K562 (cell line): ENCODE measurements around the gene PRDM10. TPM values are rescaled to one million over a fixed set of nuclear protein-coding genes. Genes with fewer than 3 reads are reported as not detected.

ENCODE experiments used
- ATAC-seq: fragments of 200-7000 bp; cut with Tn5 transposase; 3 replicates; pipeline ENCODE4 v1.9.1; 2020; ENCODE audit warnings: moderate library complexity
- BruUV-seq: library from RNA; stranded (reverse); fragments of 400-500 nt; replicated peaks from 2 replicates; lab custom pipeline; 2021; lab: Mats Ljungman, UMichigan
- CTCF ChIA-PET: fragments of 300-600 bp; formaldehyde crosslinking; extraction: SDS; loops from one replicate; lab custom pipeline; 2021; ENCODE audit warnings: low intra/inter-chr PET ratio; lab: Yijun Ruan, JAX
- POLR2A ChIA-PET: fragments of 300-600, 350-650 bp; sonication (Branson Sonifier 250); formaldehyde crosslinking; extraction: SDS; loops from one replicate; lab custom pipeline; 2021; ENCODE audit warnings: antibody characterized with exemption, inconsistent platforms; lab: Yijun Ruan, JAX
- DNase-seq, 4 experiments: peaks; one replicate each; pipeline versions ENCODE4 v3.0.0 to v3.0.0-alpha.2; 2011 to 2018; ENCODE audit warnings: low spot score in 3 of 4, mixed read lengths in 3 of 4; ENCODE audit errors: extremely low read depth in 1 of 4
- FAIRE-seq: peaks from 2 replicates; lab custom pipeline; 2011; peaks lifted over from hg19 to GRCh38; lab: Jason Lieb, UNC
- H2AFZ ChIP-seq: 2 replicates; pipeline ENCODE4 v1.6.0; 2011; ENCODE audit warnings: low read depth, low read length, control low read depth, inconsistent platforms
- H3K27ac ChIP-seq: fragments of 200-600 bp; 3 replicates; pipeline ENCODE4 v1.8.0; 2011; ENCODE audit warnings: low read depth, mild to moderate bottlenecking, control low read depth, inconsistent platforms, low read length, moderate library complexity, mixed read lengths; ENCODE audit errors: extremely low read depth
- H3K27me3 ChIP-seq, 2 experiments: fragments of 300-600 bp in 1 of 2; 2 replicates in 1 of 2; 3 replicates in 1 of 2; pipeline versions ENCODE4 v1.6.0 to v1.8.0; 2011; ENCODE audit warnings: inconsistent platforms in 2 of 2, low read length in 2 of 2, mild to moderate bottlenecking in 1 of 2, mixed read lengths in 1 of 2, moderate library complexity in 1 of 2; ENCODE audit not compliant: control insufficient read depth in 2 of 2, insufficient read depth in 2 of 2
- H3K36me3 ChIP-seq: fragments of 300-600 bp; 3 replicates; pipeline ENCODE4 v1.8.0; 2011; ENCODE audit warnings: mild to moderate bottlenecking, low read length, inconsistent platforms; ENCODE audit not compliant: control insufficient read depth, insufficient read depth
- H3K4me1 ChIP-seq, 2 experiments: fragments of 200-600 bp in 1 of 2; replicated peaks in 1 of 2; 2 replicates in 1 of 2; 3 replicates in 1 of 2; pipeline versions ENCODE4 v1.5.1 to v1.8.0; 2011; ENCODE audit warnings: inconsistent platforms in 2 of 2, low read length in 2 of 2, mild to moderate bottlenecking in 1 of 2, mixed read lengths in 1 of 2, moderate library complexity in 1 of 2; ENCODE audit not compliant: control insufficient read depth in 2 of 2, insufficient read depth in 2 of 2
- H3K4me2 ChIP-seq: 2 replicates; pipeline ENCODE4 v1.6.1; 2011; ENCODE audit warnings: low read length, control low read depth, inconsistent platforms, mixed read lengths; ENCODE audit not compliant: insufficient read depth
- H3K4me3 ChIP-seq: fragments of 200-600 bp; sonication (generic), shearing (Covaris generic); 2 replicates; pipeline ENCODE4 v1.5.1; 2016; ENCODE audit warnings: control low read depth, inconsistent platforms
- H3K79me2 ChIP-seq: fragments of 200-600 bp; 3 replicates; pipeline ENCODE4 v1.8.0; 2011; ENCODE audit warnings: low read length, inconsistent platforms; ENCODE audit not compliant: control insufficient read depth, insufficient read depth
- H3K9ac ChIP-seq, 2 experiments: 2 replicates each; pipeline versions ENCODE4 v1.6.0 to v1.6.1; 2011; ENCODE audit warnings: low read depth in 2 of 2, low read length in 2 of 2, control low read depth in 1 of 2, inconsistent platforms in 1 of 2, mild to moderate bottlenecking in 1 of 2, mixed read lengths in 1 of 2; ENCODE audit not compliant: insufficient read depth in 1 of 2
- H3K9me1 ChIP-seq: one replicate; pipeline ENCODE4 v1.6.0; 2011; ENCODE audit warnings: inconsistent platforms, mild to moderate bottlenecking, low read length, moderate library complexity; ENCODE audit not compliant: control insufficient read depth, insufficient read depth
- H3K9me3 ChIP-seq: replicated peaks from 2 replicates; pipeline ENCODE4 v1.5.1; 2011; ENCODE audit warnings: low read depth, low read length, inconsistent platforms; ENCODE audit not compliant: control insufficient read depth, insufficient read depth
- H4K20me1 ChIP-seq: replicated peaks from 2 replicates; pipeline ENCODE4 v1.6.1; 2011; ENCODE audit warnings: low read length, inconsistent platforms, mixed read lengths; ENCODE audit not compliant: control insufficient read depth, insufficient read depth
- DEAF1 ChIP-seq: fragments of 450-650 bp; formaldehyde crosslinking; IDR thresholded peaks from 2 replicates; pipeline ENCODE4 v1.4.0; 2020; ENCODE audit warnings: mild to moderate bottlenecking, moderate library complexity
- DPF2 ChIP-seq: fragments of 450-650 bp; IDR thresholded peaks from 2 replicates; pipeline ENCODE4 v1.6.1; 2016
- ERF ChIP-seq: fragments of 450-650 bp; formaldehyde crosslinking; IDR thresholded peaks from 2 replicates; pipeline ENCODE4 v1.4.0; 2020; ENCODE audit warnings: mild to moderate bottlenecking, mixed read lengths
- EZH2 ChIP-seq: IDR thresholded peaks from 2 replicates; pipeline ENCODE4 v1.6.1; 2012; ENCODE audit warnings: low read depth, mild to moderate bottlenecking, inconsistent platforms, low read length, borderline replicate concordance
- HNRNPUL1 ChIP-seq: fragments of 200-400 bp; formaldehyde crosslinking; IDR thresholded peaks from 2 replicates; pipeline ENCODE4 v1.6.1; 2017; ENCODE audit warnings: low read length
- HOXB6 ChIP-seq: fragments of 250-450 bp; sonication (Bioruptor Pico); IDR thresholded peaks from 2 replicates; pipeline ENCODE4 v1.5.1; 2022; ENCODE audit warnings: mild to moderate bottlenecking, borderline replicate concordance
- KLF6 ChIP-seq: fragments of 250-450 bp; sonication (Bioruptor Pico); IDR thresholded peaks from 2 replicates; pipeline ENCODE4 v1.4.0; 2020; ENCODE audit warnings: mild to moderate bottlenecking, moderate library complexity, borderline replicate concordance
- MAX ChIP-seq: sonication (generic); formaldehyde crosslinking; IDR thresholded peaks from 2 replicates; pipeline ENCODE4 v1.9.0; 2022; ENCODE audit warnings: mild to moderate bottlenecking, missing genetic modification reagents
- ZNF12 ChIP-seq: sonication (generic); formaldehyde crosslinking; IDR thresholded peaks from 2 replicates; pipeline ENCODE4 v1.4.0; 2020; ENCODE audit warnings: mild to moderate bottlenecking, missing genetic modification reagents
- ZNF212 ChIP-seq: fragments of 450-650 bp; formaldehyde crosslinking; IDR thresholded peaks from 2 replicates; pipeline ENCODE4 v1.4.0; 2020; ENCODE audit warnings: mild to moderate bottlenecking
- ZNF318 ChIP-seq, 2 experiments: fragments of 450-650 bp; IDR thresholded peaks; 2 replicates each; pipeline ENCODE4 v1.6.1; 2016; ENCODE audit warnings: mild to moderate bottlenecking in 2 of 2, borderline replicate concordance in 1 of 2, low read depth in 1 of 2, moderate library complexity in 1 of 2
- WGBS: fragments of 100-300 bp; shearing (Covaris generic); methylation state at CpG from one replicate; pipeline ENCODE4 v1.1.6; 2016; ENCODE audit warnings: low coverage, mixed read lengths; ENCODE audit not compliant: insufficient coverage; ENCODE audit errors: missing lambda C conversion rate; 5-methylcytosine and 5-hydroxymethylcytosine counted together
- in situ Hi-C: fragments of 300-500 bp; cut with MboI; formaldehyde crosslinking; loops from 4 replicates; pipeline ENCODE4 v1.15.0; 2018; ENCODE audit warnings: inconsistent platforms, mixed read lengths
- intact Hi-C: fragments of 100-400 bp; cut with micrococcal nuclease; formaldehyde crosslinking; loops from 2 replicates; pipeline ENCODE4 v1.14.2; 2022
- polyA plus RNA-seq, 8 experiments: library from polyadenylated mRNA; depleted of rRNA in 4 of 8; stranded (reverse) in 5 of 8; unstranded in 3 of 8; fragments of >200 nt; fragmentation: Nextera tagmentation in 2 of 8; fragmentation: Illumina TruSeq in 1 of 8; extraction: Ambion mirVana in 2 of 8; extraction: Trizol in 1 of 8; gene quantifications; 2 replicates each; pipeline versions ENCODE4 v1.2.1 to v1.2.3, GENCODE V29; 2011 to 2014; ENCODE audit warnings: inconsistent platforms in 1 of 8, missing spikeins in 1 of 8
- total RNA-seq, 7 experiments: library from RNA; depleted of rRNA in 6 of 7; stranded (reverse); fragments of >200 nt in 6 of 7; fragmentation: Illumina TruSeq in 2 of 7; extraction: Trizol in 2 of 7; gene quantifications; 2 replicates each; pipeline versions ENCODE4 v1.2.1 to v1.2.3, GENCODE V29; 2011 to 2021; ENCODE audit warnings: low replicate concordance in 1 of 7

Gene PRDM10
- total and polyA plus RNA-seq, 9 of the 15 experiments (the other 6 are each of a cell fraction or from before 2014, with no cell fraction given), result 0.89 to 9.3 (median 4.5) TPM

GRCh38 chr11:130049328-130049771 lies 46.7 kb upstream of the PRDM10 start (continued):
- no peak for TF ChIP-seq ZNF318 (IDR thresholded peaks at IDR 0.05; ENCODE audit: borderline replicate concordance in 1 of 2, low read depth in 1 of 2)
- TF ChIP-seq, all 486 proteins: peak for 0

GRCh38 chr11:130047141-130047540 lies 44.5 kb upstream of the PRDM10 start:
- no peak overlapping the region for H2AFZ ChIP-seq
- ChIA-PET CTCF (no interaction called here), POLR2A (no interaction called here)
- H3K27me3 ChIP-seq, result 0 out of 5 replicates have a peak, but pooled peaks cover 0 to 7% of the 10 kb centered on the region in 2 experiments
- no peaks in the 10 kb centered on the region for H3K79me2 ChIP-seq
- H4K20me1 ChIP-seq, result no peaks in the 10 kb centered on the region
- H3K36me3 ChIP-seq, result no peaks in the 10 kb centered on the region
- H3K4me2 ChIP-seq, result no peak overlapping the region
- intact Hi-C loops (no loop called here), in situ Hi-C loops (no loop called here)
- H3K9me3 ChIP-seq, result no peaks in the 10 kb centered on the region
- no peak for ATAC-seq
- no peak overlapping the region for H3K27ac ChIP-seq
- FAIRE-seq, result no peak
- H3K9ac ChIP-seq, result no peak overlapping the region
- H3K9me1 ChIP-seq, result no peaks in the 10 kb centered on the region
- H3K4me3 ChIP-seq, result no peak overlapping the region
- no TSS peak for BruUV-seq
- peaks cover 5 to 7% of the 10 kb centered on the region in 2 experiments; a peak in 4 of 5 replicates for H3K4me1 ChIP-seq
- 17% methylated on average over 1 of the region's 1 CpG for WGBS
- no peak for DNase-seq
- TF ChIP-seq KLF6 (CRISPR knock-in tag) (no peak), EZH2 (no peak), HOXB6 (no peak), HNRNPUL1 (no peak), MAX (CRISPR knock-in tag) (no peak), DPF2 (no peak), DEAF1 (no peak), ZNF12 (CRISPR knock-in tag) (no peak), ZNF212 (CRISPR knock-in tag) (no peak), ERF (CRISPR knock-in tag) (no peak)
